ENCODE measurements around the gene KRTAP4-2. TPM values are rescaled to one million over a fixed set of nuclear protein-coding genes. Genes with fewer than 3 reads are reported as not detected.
"Not testable (repeated sequence)": the region's sequence is repeated elsewhere in the genome, so short reads cannot be mapped to it uniquely, and the experiment has no call there.

The KRTAP4-2 gene
- total RNA-seq, 2 donors from 2014 or later: not detected

DNA sequence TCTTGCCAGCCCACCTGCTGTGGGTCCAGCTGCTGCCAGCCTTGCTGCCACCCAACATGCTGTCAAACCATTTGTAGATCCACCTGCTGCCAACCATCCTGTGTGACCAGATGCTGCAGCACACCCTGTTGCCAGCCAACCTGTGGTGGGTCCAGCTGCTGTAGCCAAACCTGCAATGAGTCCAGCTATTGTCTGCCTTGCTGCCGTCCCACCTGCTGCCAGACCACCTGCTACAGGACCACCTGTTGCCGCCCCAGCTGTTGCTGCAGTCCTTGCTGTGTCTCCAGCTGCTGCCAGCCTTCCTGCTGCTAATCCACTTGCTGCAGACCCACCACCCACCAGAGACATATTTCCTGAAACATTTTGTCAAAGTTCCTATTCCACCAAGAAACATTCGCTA is 12.3 kb upstream of the KRTAP4-2 start:
- Histone ChIP-seq H3K9me3 (ENCODE audit: control insufficient read depth, low read length) (no peaks in the 10 kb centered on the region), H3K36me3 (ENCODE audit: control insufficient read depth, insufficient read depth, low read length) (no peaks in the 10 kb centered on the region), H3K4me1 (ENCODE audit: control insufficient read depth, insufficient read depth, low read length) (no peaks in the 10 kb centered on the region), H3K27me3 (ENCODE audit: control insufficient read depth, insufficient read depth, low read length, poor library complexity, severe bottlenecking) (no peaks in the 10 kb centered on the region), H3K27ac (ENCODE audit: low read depth, low read length) (no peak overlapping the region), H3K4me3 (ENCODE audit: low read length) (no peak overlapping the region), H3K9ac (ENCODE audit: extremely low read depth, low read length, poor library complexity, severe bottlenecking) (no peak overlapping the region)
- DNase-seq: no peak
- H3K27me3 Mint-ChIP-seq (ENCODE audit: insufficient read depth): peaks cover 5% of the 10 kb centered on the region
- no peaks in the 10 kb centered on the region for H3K4me1 Mint-ChIP-seq
- TF ChIP-seq, protein P1, sequence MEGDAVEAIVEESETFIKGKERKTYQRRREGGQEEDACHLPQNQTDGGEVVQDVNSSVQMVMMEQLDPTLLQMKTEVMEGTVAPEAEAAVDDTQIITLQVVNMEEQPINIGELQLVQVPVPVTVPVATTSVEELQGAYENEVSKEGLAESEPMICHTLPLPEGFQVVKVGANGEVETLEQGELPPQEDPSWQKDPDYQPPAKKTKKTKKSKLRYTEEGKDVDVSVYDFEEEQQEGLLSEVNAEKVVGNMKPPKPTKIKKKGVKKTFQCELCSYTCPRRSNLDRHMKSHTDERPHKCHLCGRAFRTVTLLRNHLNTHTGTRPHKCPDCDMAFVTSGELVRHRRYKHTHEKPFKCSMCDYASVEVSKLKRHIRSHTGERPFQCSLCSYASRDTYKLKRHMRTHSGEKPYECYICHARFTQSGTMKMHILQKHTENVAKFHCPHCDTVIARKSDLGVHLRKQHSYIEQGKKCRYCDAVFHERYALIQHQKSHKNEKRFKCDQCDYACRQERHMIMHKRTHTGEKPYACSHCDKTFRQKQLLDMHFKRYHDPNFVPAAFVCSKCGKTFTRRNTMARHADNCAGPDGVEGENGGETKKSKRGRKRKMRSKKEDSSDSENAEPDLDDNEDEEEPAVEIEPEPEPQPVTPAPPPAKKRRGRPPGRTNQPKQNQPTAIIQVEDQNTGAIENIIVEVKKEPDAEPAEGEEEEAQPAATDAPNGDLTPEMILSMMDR (conservative IDR thresholded peaks at IDR 0.05): no peak
- H3K27ac Mint-ChIP-seq: no peak overlapping the region
- H3K9me3 Mint-ChIP-seq: peaks cover 11% of the 10 kb centered on the region
- no peak overlapping the region for H3K4me3 Mint-ChIP-seq
- H3K36me3 Mint-ChIP-seq (ENCODE audit: low read depth): no peaks in the 10 kb centered on the region
- 84 to 90% methylated on average over 3 of the region's 3 CpGs for WGBS, 2 experiments (ENCODE audit: insufficient coverage in 1 of 2, insufficient read length in 1 of 2)

DNA sequence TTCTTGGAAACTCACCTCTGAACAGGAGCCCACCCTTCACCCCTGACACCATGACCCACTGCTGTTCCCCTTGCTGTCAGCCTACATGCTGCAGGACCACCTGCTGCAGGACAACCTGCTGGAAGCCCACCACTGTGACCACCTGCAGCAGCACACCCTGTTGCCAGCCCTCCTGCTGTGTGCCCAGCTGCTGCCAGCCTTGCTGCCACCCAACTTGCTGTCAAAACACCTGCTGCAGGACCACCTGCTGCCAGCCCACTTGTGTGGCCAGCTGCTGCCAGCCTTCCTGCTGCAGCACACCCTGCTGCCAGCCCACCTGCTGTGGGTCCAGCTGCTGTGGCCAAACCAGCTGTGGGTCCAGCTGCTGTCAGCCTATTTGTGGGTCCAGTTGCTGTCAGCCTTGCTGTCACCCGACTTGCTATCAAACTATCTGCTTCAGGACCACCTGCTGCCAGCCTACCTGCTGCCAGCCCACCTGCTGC is 11.9 kb upstream of the KRTAP4-2 start, which contains the start of gene KRTAP9-1:
TSS of gene KRTAP9-1 (plus strand) at position 51 of the 482 bp plus-strand sequence. CDS start at position 51, 0 bp downstream.
- H3K4me1 ChIP-seq (ENCODE audit: control insufficient read depth, insufficient read depth, low read length); H3K4me1 Mint-ChIP-seq; H3K4me3 Mint-ChIP-seq; H3K27ac Mint-ChIP-seq; H3K27me3 ChIP-seq (ENCODE audit: control insufficient read depth, insufficient read depth, low read length, poor library complexity, severe bottlenecking); H3K9me3 ChIP-seq (ENCODE audit: control insufficient read depth, low read length); H3K9ac ChIP-seq (ENCODE audit: extremely low read depth, low read length, poor library complexity, severe bottlenecking); DNase-seq; H3K27ac ChIP-seq (ENCODE audit: low read depth, low read length); H3K36me3 ChIP-seq (ENCODE audit: control insufficient read depth, insufficient read depth, low read length); H3K4me3 ChIP-seq (ENCODE audit: low read length); H3K36me3 Mint-ChIP-seq (ENCODE audit: low read depth); H3K27me3 Mint-ChIP-seq (ENCODE audit: insufficient read depth): not testable (repeated sequence)
- H3K9me3 Mint-ChIP-seq: peaks cover 11% of the 10 kb centered on the region
- WGBS, 2 experiments (ENCODE audit: insufficient coverage in 1 of 2, insufficient read length in 1 of 2): 79 to 100% methylated on average over 1 of the region's 1 CpG

DNA sequence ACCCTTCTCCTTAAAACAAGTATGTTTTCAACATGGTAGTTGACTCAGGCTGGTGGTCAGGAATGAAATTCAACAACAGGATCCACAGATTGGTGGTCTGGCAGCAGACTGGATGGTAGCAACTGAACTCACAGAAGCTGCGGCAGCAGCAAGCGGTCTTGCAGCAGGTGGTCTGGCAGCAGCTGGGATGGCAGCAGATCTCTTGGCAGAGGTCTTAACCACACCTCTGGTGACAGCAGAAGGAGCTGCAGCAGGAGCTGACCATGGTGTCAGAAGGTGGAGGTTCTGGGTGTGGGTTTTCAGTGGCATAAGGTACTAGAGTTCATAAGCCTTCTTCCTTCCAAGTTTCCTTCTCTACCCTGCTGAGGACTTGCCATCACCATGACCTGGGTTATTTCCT is 8.9 kb upstream of the KRTAP4-2 start:
- TF ChIP-seq, protein P1 (conservative IDR thresholded peaks at IDR 0.05): no peak
- Mint-ChIP-seq H3K27ac (no peak overlapping the region), H3K27me3 (ENCODE audit: insufficient read depth) (peaks cover 5% of the 10 kb centered on the region), H3K9me3 (no peaks in the 10 kb centered on the region), H3K4me3 (no peak overlapping the region), H3K36me3 (ENCODE audit: low read depth) (no peaks in the 10 kb centered on the region), H3K4me1 (peaks cover 1% of the 10 kb centered on the region)
- H3K27me3 ChIP-seq (ENCODE audit: control insufficient read depth, insufficient read depth, low read length, poor library complexity, severe bottlenecking): no peaks in the 10 kb centered on the region
- no peak overlapping the region for H3K27ac ChIP-seq (ENCODE audit: low read depth, low read length)
- 86 to 100% methylated on average over 1 to 2 of the region's 2 CpGs for WGBS, 2 experiments (ENCODE audit: insufficient coverage in 1 of 2, insufficient read length in 1 of 2)
- no peak overlapping the region for H3K4me3 ChIP-seq (ENCODE audit: low read length)
- no peak overlapping the region for H3K9ac ChIP-seq (ENCODE audit: extremely low read depth, low read length, poor library complexity, severe bottlenecking)
- no peaks in the 10 kb centered on the region for H3K4me1 ChIP-seq (ENCODE audit: control insufficient read depth, insufficient read depth, low read length)
- DNase-seq: no peak
- H3K36me3 ChIP-seq (ENCODE audit: control insufficient read depth, insufficient read depth, low read length): no peaks in the 10 kb centered on the region
- H3K9me3 ChIP-seq (ENCODE audit: control insufficient read depth, low read length): no peaks in the 10 kb centered on the region

DNA sequence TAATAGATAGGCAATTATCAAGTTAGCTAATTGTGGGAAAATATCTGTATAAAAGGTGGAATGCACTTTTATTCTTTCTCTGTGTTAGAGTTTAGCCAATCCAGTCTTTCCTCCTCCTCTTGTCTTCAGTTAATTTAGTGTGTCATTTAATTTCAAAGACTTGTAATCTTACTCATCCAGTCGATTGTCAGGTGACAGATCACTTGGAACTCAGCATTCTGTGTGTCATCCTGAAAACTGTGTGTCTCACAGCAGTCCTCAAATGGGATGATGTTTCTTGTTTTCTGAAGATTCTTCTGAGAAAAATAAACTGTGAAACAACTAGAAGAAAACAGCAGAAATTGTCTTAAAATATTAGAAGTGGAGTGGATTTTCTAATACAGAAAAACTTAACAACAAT is 7.0 kb upstream of the KRTAP4-2 start:
- no peak for DNase-seq
- TF ChIP-seq, protein P1 (conservative IDR thresholded peaks at IDR 0.05): no peak

More for the DNA sequence above, 7.0 kb upstream of the KRTAP4-2 start:
- Histone ChIP-seq H3K9me3 (ENCODE audit: control insufficient read depth, low read length) (no peaks in the 10 kb centered on the region), H3K36me3 (ENCODE audit: control insufficient read depth, insufficient read depth, low read length) (no peaks in the 10 kb centered on the region), H3K4me3 (ENCODE audit: low read length) (no peak overlapping the region), H3K9ac (ENCODE audit: extremely low read depth, low read length, poor library complexity, severe bottlenecking) (no peak overlapping the region), H3K4me1 (ENCODE audit: control insufficient read depth, insufficient read depth, low read length) (no peaks in the 10 kb centered on the region), H3K27me3 (ENCODE audit: control insufficient read depth, insufficient read depth, low read length, poor library complexity, severe bottlenecking) (no peaks in the 10 kb centered on the region), H3K27ac (ENCODE audit: low read depth, low read length) (no peak overlapping the region)
- WGBS, 2 experiments (ENCODE audit: insufficient coverage in 1 of 2, insufficient read length in 1 of 2): 75 to 82% methylated on average over 1 of the region's 1 CpG
- peaks cover 1% of the 10 kb centered on the region for H3K4me1 Mint-ChIP-seq
- no peaks in the 10 kb centered on the region for H3K36me3 Mint-ChIP-seq (ENCODE audit: low read depth)
- no peak overlapping the region for H3K4me3 Mint-ChIP-seq
- H3K9me3 Mint-ChIP-seq: no peaks in the 10 kb centered on the region
- no peak overlapping the region for H3K27ac Mint-ChIP-seq
- peaks cover 3% of the 10 kb centered on the region for H3K27me3 Mint-ChIP-seq (ENCODE audit: insufficient read depth)
